Activated CD4-positive, alpha-beta T cell treated with anti-CD3 and anti-CD28 coated beads for 36 hours (primary cell): ENCODE data around the gene LUC7L2. TPM values are rescaled to one million over a fixed set of nuclear protein-coding genes. Genes with fewer than 3 reads are reported as not detected.

Experiments
- ATAC-seq: fragments of 200-7000 bp; cut with Tn5 transposase; one replicate; pipeline ENCODE4 v1.10.0; 2021; ENCODE audit warnings: mild to moderate bottlenecking, moderate library complexity
- CTCF ChIA-PET: fragments of 350-600 bp; sonication (Branson Sonifier 250); formaldehyde crosslinking; loops from one replicate; lab custom pipeline; 2021; ENCODE audit warnings: antibody characterized with exemption; lab: Charles Lee
- POLR2A ChIA-PET: fragments of 350-600 bp; sonication (Branson Sonifier 250); formaldehyde crosslinking; loops from one replicate; lab custom pipeline; 2021; ENCODE audit warnings: antibody characterized with exemption, inconsistent platforms; lab: Charles Lee
- DNase-seq: peaks from one replicate; pipeline ENCODE4 v3.0.0-alpha.2; 2020
- H3K27ac Mint-ChIP-seq: one replicate; pipeline ENCODE4 v1.8.0; 2021; ENCODE audit warnings: mixed read lengths
- H3K27me3 Mint-ChIP-seq: one replicate; pipeline ENCODE4 v1.8.0; 2021; ENCODE audit warnings: mixed read lengths
- H3K36me3 Mint-ChIP-seq: one replicate; pipeline ENCODE4 v1.8.0; 2021; ENCODE audit warnings: low read depth, mixed read lengths
- H3K4me1 Mint-ChIP-seq: one replicate; pipeline ENCODE4 v1.8.0; 2021; ENCODE audit warnings: mixed read lengths
- H3K4me3 Mint-ChIP-seq: one replicate; pipeline ENCODE4 v1.8.0; 2021; ENCODE audit warnings: mild to moderate bottlenecking, moderate library complexity, mixed read lengths
- H3K9me3 Mint-ChIP-seq: one replicate; pipeline ENCODE4 v1.8.0; 2021; ENCODE audit warnings: low read depth, mixed read lengths
- intact Hi-C, 2 experiments: fragments of 100-400 bp; cut with DNase I in 1 of 2; cut with micrococcal nuclease in 1 of 2; formaldehyde crosslinking; loops; one replicate each; pipeline versions ENCODE4 v1.14.2 to v1.15.1; 2022 to 2024; cut with DNase I, micrococcal nuclease
- total RNA-seq, 2 experiments: library from RNA; stranded (reverse); gene quantifications; one replicate each; pipeline ENCODE4 v1.2.3, GENCODE V29; 2021

The LUC7L2 gene
- total RNA-seq, 2 experiments from 2014 or later = 124 to 126 TPM

DNA sequence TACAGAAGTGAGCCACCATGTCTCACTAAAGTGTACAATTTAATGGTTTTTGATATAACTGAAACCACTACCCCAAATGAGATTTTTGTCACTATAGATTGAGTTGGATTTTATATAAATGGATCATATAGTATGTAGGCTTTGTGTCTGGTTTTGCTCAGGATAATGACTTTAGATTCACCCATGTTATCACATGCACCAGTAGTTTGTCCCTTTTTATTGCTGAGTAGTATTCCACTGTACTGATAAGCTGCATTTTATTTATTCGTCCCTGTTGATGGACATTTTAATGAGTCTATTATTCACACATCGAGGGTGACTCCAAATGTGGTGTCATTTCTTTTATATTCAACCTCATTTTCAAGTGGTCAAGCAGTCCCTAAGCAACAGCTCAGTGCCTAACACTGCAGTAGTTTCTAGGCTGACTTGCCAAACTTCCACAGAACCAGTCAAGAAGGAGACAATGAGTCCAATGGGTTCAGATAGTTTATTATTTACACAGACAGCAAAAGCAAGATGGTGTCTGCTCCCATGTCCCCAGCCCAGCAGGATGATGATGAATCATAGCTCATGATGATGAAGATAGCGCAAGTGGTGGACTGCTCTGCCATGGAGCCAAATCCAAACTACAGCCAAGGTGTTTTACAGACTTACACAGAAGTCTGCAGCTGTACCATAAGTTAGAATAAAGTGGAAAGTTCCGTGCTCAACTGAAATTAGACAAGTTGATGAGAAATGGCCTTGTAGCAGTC lies 25.1 kb upstream of the LUC7L2 start:
- Mint-ChIP-seq H3K27ac (no peak overlapping the region), H3K9me3 (peaks cover 5% of the 10 kb centered on the region), H3K27me3 (no peaks in the 10 kb centered on the region), H3K36me3 (peaks cover 4% of the 10 kb centered on the region), H3K4me3 (no peak overlapping the region), H3K4me1 (peaks cover 17% of the 10 kb centered on the region)
- ChIA-PET POLR2A (no interaction called here), CTCF (interaction anchor here (1.0 to 2.3 kb wide), 2 partner anchors 9 to 14 kb away, joined by 3 to 9 read pairs; no protein-coding TSS in a partner anchor)
- ATAC-seq = no peak
- intact Hi-C loops = no loop called here
- DNase-seq = no peak

DNA sequence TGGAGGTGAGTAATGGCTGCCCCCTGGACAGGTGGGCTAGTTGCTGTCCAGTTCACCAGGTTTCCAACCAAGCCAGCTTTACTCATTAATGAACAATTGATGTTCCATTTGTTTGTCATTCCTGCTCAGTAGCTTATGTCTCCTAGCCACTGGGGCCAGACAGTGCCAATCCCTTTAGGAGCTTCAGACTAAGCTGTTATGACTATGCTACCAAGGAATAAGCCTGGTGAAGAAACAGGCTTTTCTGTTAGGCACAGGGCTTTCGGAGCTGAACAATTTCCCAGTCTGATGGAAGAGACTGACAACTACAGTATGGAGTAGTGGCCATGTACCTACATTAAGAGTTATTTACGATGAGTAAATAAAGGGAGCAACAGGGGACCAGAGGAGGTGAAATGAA lies 20.7 kb upstream of the LUC7L2 start:
- peak overlapping the region; percentile 90 for H3K27ac Mint-ChIP-seq
- intact Hi-C loops = no loop called here

GRCh38 chr7:139339698-139340036 lies 20.0 kb upstream of the LUC7L2 start:
- POLR2A ChIA-PET = interaction anchor here (0.6 to 2.2 kb wide), 4 partner anchors 10 to 341 kb away, joined by 4 to 17 read pairs (median 5); partner anchors contain the start of gene LUC7L2
- peaks cover 6% of the 10 kb centered on the region for H3K9me3 Mint-ChIP-seq
- H3K4me1 Mint-ChIP-seq = peaks cover 23% of the 10 kb centered on the region
- DNase-seq (no peak), ATAC-seq (no peak)
- peaks cover 2% of the 10 kb centered on the region for H3K27me3 Mint-ChIP-seq
- peaks cover 18% of the 10 kb centered on the region for H3K36me3 Mint-ChIP-seq
- CTCF ChIA-PET = interaction anchor here (0.7 to 2.0 kb wide), 9 partner anchors 9 to 246 kb away, joined by 3 to 10 read pairs (median 3); partner anchors contain the start of gene LUC7L2
- intact Hi-C loops = loop anchor here (1.0 to 10.0 kb wide), 15 partner anchors 20 to 1575 kb away; partner anchors contain the start of genes KDM7A (in 2 of the 2), LUC7L2 (in 2 of the 2), ZC3HAV1 (in 2 of the 2) and PARP12 (in 1 of the 2)
- H3K27ac Mint-ChIP-seq = peak overlapping the region; percentile 99
- peak overlapping the region; percentile 97 for H3K4me3 Mint-ChIP-seq

More for the DNA sequence above, 20.7 kb upstream of the LUC7L2 start:
- Mint-ChIP-seq H3K36me3 (peaks cover 18% of the 10 kb centered on the region), H3K27me3 (peaks cover 2% of the 10 kb centered on the region), H3K4me1 (peaks cover 23% of the 10 kb centered on the region), H3K4me3 (peak overlapping the region; percentile 97), H3K9me3 (peaks cover 6% of the 10 kb centered on the region)
- no peak for ATAC-seq
- POLR2A ChIA-PET = interaction anchor here (0.6 to 2.2 kb wide), 4 partner anchors 11 to 96 kb away, joined by 4 to 17 read pairs (median 6); partner anchors contain the start of gene LUC7L2
- no peak for DNase-seq
- CTCF ChIA-PET = interaction anchor here (0.7 to 2.0 kb wide), 6 partner anchors 9 to 205 kb away, joined by 3 to 10 read pairs (median 4); partner anchors contain the start of gene LUC7L2

DNA sequence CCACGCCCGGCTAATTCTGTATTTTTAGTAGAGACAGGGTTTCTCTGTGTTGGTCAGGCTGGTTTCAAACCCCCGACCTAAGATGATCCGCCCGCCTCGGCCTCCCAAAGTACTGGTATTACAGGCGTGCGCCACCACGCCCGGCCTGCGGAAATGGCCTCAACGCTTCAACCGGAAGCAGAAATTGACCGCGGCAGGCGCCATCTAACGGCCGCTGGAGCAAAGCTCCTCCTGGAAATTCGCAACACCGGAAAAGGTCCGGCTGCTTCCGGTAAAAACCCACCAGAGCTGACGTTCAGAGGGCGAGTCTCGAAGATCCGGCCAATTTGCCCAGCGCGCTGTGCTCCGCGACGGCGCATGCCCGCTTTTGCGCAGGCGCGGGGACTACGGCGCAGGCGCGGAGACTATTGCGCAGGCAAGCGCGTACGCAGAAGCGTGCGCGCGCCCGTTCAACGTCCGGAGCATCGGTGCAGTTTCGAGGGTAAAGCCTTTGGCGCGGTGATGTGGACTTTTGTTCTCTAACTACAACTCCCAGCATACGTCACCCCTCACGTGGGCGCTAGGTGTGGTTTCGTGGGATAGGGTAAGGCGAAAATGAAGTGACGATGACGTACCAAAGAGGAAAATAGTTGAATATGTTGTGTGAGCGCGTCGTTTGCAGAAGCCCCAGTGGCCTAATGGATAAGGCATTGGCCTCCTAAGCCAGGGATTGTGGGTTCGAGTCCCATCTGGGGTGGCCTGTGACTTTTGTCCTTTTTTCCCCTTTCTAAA lies 19.5 kb upstream of the LUC7L2 start:
- Mint-ChIP-seq H3K9me3 (peaks cover 6% of the 10 kb centered on the region), H3K36me3 (peaks cover 20% of the 10 kb centered on the region), H3K4me3 (peak overlapping the region; percentile 97), H3K27me3 (peaks cover 2% of the 10 kb centered on the region), H3K4me1 (peaks cover 23% of the 10 kb centered on the region), H3K27ac (peak overlapping the region; percentile 99)
- CTCF ChIA-PET = interaction anchor here (0.8 to 2.0 kb wide), 7 partner anchors 16 to 246 kb away, joined by 3 to 10 read pairs (median 3); partner anchors contain the start of gene LUC7L2
- peak; percentile 99 for DNase-seq
- POLR2A ChIA-PET = interaction anchor here (0.5 to 2.2 kb wide), 3 partner anchors 19 to 340 kb away, joined by 3 to 17 read pairs (median 5); partner anchors contain the start of gene LUC7L2
- intact Hi-C loops = loop anchor here (1.0 to 10.0 kb wide), 15 partner anchors 19 to 1575 kb away; partner anchors contain the start of genes KDM7A (in 2 of the 2), LUC7L2 (in 2 of the 2), ZC3HAV1 (in 2 of the 2) and PARP12 (in 1 of the 2)
- peak; percentile 79 for ATAC-seq

DNA sequence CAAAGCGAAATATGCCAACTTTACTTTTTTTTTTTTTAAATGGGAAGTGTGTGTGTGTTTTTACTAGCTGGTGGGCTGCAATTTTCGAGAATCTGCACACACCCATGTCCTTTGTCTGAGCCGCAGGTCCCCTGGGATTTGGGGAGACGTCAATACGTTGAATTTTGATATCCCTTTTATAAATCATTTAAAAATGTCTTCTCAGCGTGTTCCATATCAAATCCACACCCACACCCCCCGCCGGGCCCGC lies 19.0 kb upstream of the LUC7L2 start:
- ATAC-seq (no peak), DNase-seq (no peak)
- Mint-ChIP-seq H3K27ac (peak overlapping the region; percentile 99), H3K4me1 (peaks cover 25% of the 10 kb centered on the region), H3K27me3 (peaks cover 2% of the 10 kb centered on the region), H3K9me3 (peaks cover 6% of the 10 kb centered on the region), H3K36me3 (peaks cover 22% of the 10 kb centered on the region), H3K4me3 (peak overlapping the region; percentile 97)
- CTCF ChIA-PET = interaction anchor here (0.8 to 2.0 kb wide), 4 partner anchors 19 to 207 kb away, joined by 3 to 10 read pairs (median 6); partner anchors contain the start of gene LUC7L2
- intact Hi-C loops = loop anchor here (1.0 to 10.0 kb wide), 16 partner anchors 19 to 1574 kb away; partner anchors contain the start of genes KDM7A (in 2 of the 2), LUC7L2 (in 2 of the 2), UBN2 (in 2 of the 2) and ZC3HAV1 (in 2 of the 2)
- POLR2A ChIA-PET = interaction anchor here (1.0 to 2.2 kb wide), 2 partner anchors 19 to 340 kb away, joined by 5 to 17 read pairs; partner anchors contain the start of gene LUC7L2

GRCh38 chr7:139341058-139341775 lies 18.5 kb upstream of the LUC7L2 start, which contains the start of gene FMC1:
FMC1 (plus strand) TSS chr7:139341337; CDS start chr7:139341385, 48 bp downstream.
- peaks cover 6% of the 10 kb centered on the region for H3K9me3 Mint-ChIP-seq

GRCh38 chr7:139341776-139342226 lies 17.9 kb upstream of the LUC7L2 start:
- ChIA-PET POLR2A (no interaction called here), CTCF (no interaction called here)
- DNase-seq (no peak), ATAC-seq (no peak)
- Mint-ChIP-seq H3K36me3 (peaks cover 22% of the 10 kb centered on the region), H3K9me3 (peaks cover 6% of the 10 kb centered on the region), H3K27ac (peak overlapping the region; percentile 99), H3K4me3 (peak overlapping the region; percentile 97), H3K4me1 (peaks cover 25% of the 10 kb centered on the region), H3K27me3 (peaks cover 2% of the 10 kb centered on the region)
- intact Hi-C loops = loop anchor here (1.0 to 10.0 kb wide), 11 partner anchors 110 to 1573 kb away; partner anchors contain the start of genes KDM7A (in 2 of the 2), UBN2 (in 2 of the 2), PARP12 (in 1 of the 2) and TRIM24 (in 1 of the 2)

More at GRCh38 chr7:139341058-139341775, 18.5 kb upstream of the LUC7L2 start, which contains the start of gene FMC1:
- ChIA-PET POLR2A (interaction anchor here (2.2 kb wide), 1 partner anchor 18 kb away, joined by 17 read pairs; the partner anchor contains the start of gene LUC7L2), CTCF (no interaction called here)
- intact Hi-C loops = loop anchor here (1.0 to 10.0 kb wide), 11 partner anchors 110 to 1574 kb away; partner anchors contain the start of genes KDM7A (in 2 of the 2), UBN2 (in 2 of the 2), PARP12 (in 1 of the 2) and TRIM24 (in 1 of the 2)
- Mint-ChIP-seq H3K4me3 (peak within 1 kb of the TSS; percentile 97), H3K4me1 (peaks cover 25% of the 10 kb centered on the region), H3K36me3 (peaks cover 22% of the 10 kb centered on the region), H3K27ac (peak within 1 kb of the TSS; percentile 99), H3K27me3 (peaks cover 2% of the 10 kb centered on the region)
- ATAC-seq = peak; percentile 71
- peak; percentile 90 for DNase-seq

DNA sequence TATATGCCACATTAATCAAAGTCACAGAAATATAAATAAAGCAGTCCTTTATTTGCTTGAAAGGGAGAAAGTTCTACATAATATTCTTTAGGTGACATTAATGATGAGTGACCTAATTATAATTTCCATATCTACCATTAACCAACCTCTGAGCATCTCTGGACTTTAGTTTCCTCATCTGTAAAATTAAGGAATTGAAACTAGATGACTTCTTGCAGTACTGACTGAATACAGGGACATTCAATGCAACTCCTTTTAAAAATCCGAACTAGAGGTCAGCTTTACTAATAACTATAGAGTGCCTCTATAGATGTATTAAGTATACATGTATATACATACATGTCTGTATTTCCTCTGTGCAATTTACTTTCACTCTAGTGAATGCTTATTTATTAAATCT lies 14.7 kb upstream of the LUC7L2 start:
- Mint-ChIP-seq H3K27ac (no peak overlapping the region), H3K4me3 (no peak overlapping the region), H3K27me3 (peaks cover 2% of the 10 kb centered on the region), H3K9me3 (peaks cover 2% of the 10 kb centered on the region), H3K4me1 (peaks cover 20% of the 10 kb centered on the region), H3K36me3 (peaks cover 20% of the 10 kb centered on the region)
- DNase-seq (no peak), ATAC-seq (no peak)
- ChIA-PET CTCF (interaction anchor here (0.8 kb wide), 1 partner anchor 10 kb away, joined by 3 read pairs; no protein-coding TSS in a partner anchor), POLR2A (no interaction called here)
- intact Hi-C loops = loop anchor here in 1 of 2 experiments (10.0 kb wide), 1 partner anchor 1570 kb away; no protein-coding TSS in a partner anchor

DNA sequence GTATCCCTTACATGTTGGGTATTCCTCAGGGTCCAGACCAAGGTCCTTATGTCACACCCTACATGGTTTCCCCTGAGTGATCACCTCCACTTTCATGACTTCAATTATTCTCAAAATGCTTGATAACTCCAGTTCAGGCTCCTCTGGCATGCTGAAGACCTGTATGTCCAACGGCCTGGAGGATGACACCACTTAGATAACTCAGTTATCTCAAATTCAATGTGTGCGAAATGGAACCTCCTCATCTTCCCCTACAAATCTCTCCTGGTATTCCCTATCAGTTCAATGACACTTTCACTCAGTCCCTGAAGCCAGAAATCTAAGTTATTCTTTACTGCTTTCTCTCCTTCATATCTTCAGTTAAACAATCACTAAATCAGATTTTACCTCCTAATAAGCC lies 8.7 kb upstream of the LUC7L2 start:
- H3K4me1 Mint-ChIP-seq = no peaks in the 10 kb centered on the region
- DNase-seq (no peak), ATAC-seq (no peak)
- ChIA-PET POLR2A (no interaction called here), CTCF (no interaction called here)
- no peaks in the 10 kb centered on the region for H3K9me3 Mint-ChIP-seq
- no peak overlapping the region for H3K27ac Mint-ChIP-seq
- H3K36me3 Mint-ChIP-seq = peaks cover 7% of the 10 kb centered on the region
- H3K27me3 Mint-ChIP-seq = no peaks in the 10 kb centered on the region
- H3K4me3 Mint-ChIP-seq = no peak overlapping the region
- intact Hi-C loops = no loop called here

GRCh38 chr7:139354729-139355128 lies 5.0 kb upstream of the LUC7L2 start:
- DNase-seq (no peak), ATAC-seq (no peak)
- H3K4me3 Mint-ChIP-seq = no peak overlapping the region
- no peaks in the 10 kb centered on the region for H3K9me3 Mint-ChIP-seq
- H3K27ac Mint-ChIP-seq = no peak overlapping the region
- ChIA-PET POLR2A (interaction anchor here (0.6 kb wide), 1 partner anchor 16 kb away, joined by 7 read pairs; no protein-coding TSS in a partner anchor), CTCF (interaction anchor here (0.7 kb wide), 1 partner anchor 9 kb away, joined by 3 read pairs; no protein-coding TSS in a partner anchor)
- intact Hi-C loops = loop anchor here in 1 of 2 experiments (5.0 kb wide), 1 partner anchor 892 kb away; the partner anchor contains the start of gene TRIM24
- no peaks in the 10 kb centered on the region for H3K27me3 Mint-ChIP-seq
- H3K4me1 Mint-ChIP-seq = no peaks in the 10 kb centered on the region
- peaks cover 11% of the 10 kb centered on the region for H3K36me3 Mint-ChIP-seq
